H9 (cell line): ENCODE measurements around the gene ZNF281. TPM values are rescaled to one million over a fixed set of nuclear protein-coding genes. Genes with fewer than 3 reads are reported as not detected.

Experiments
- DNase-seq: peaks from one replicate; pipeline ENCODE4 v3.0.0-alpha.2; 2017
- H2AFZ ChIP-seq: one replicate; pipeline ENCODE4 v1.6.1; 2013; ENCODE audit warnings: mild to moderate bottlenecking, low read length, control low read depth, moderate library complexity
- H2AK5ac ChIP-seq: 2 replicates; pipeline ENCODE4 v1.6.1; 2013; ENCODE audit warnings: low read length, control low read depth, mixed read lengths; ENCODE audit not compliant: insufficient read length
- H2BK120ac ChIP-seq: one replicate; pipeline ENCODE4 v1.6.1; 2013; ENCODE audit warnings: low read depth, mild to moderate bottlenecking, low read length, control low read depth, inconsistent platforms; ENCODE audit not compliant: poor library complexity, severe bottlenecking
- H2BK12ac ChIP-seq: 2 replicates; pipeline ENCODE4 v1.6.1; 2013; ENCODE audit warnings: low read length, control low read depth, mixed read lengths, low read depth; ENCODE audit not compliant: insufficient read length
- H2BK15ac ChIP-seq: 2 replicates; pipeline ENCODE4 v1.6.1; 2013; ENCODE audit warnings: low read depth, low read length, control low read depth
- H2BK20ac ChIP-seq: one replicate; pipeline ENCODE4 v1.6.1; 2013; ENCODE audit warnings: low read depth, mild to moderate bottlenecking, low read length, control low read depth, inconsistent platforms; ENCODE audit not compliant: poor library complexity, severe bottlenecking
- H2BK5ac ChIP-seq: 2 replicates; pipeline ENCODE4 v1.6.1; 2013; ENCODE audit warnings: low read length, control low read depth, mixed read lengths; ENCODE audit not compliant: insufficient read length
- H3K14ac ChIP-seq: 2 replicates; pipeline ENCODE4 v1.6.1; 2013; ENCODE audit warnings: low read length, control low read depth; ENCODE audit not compliant: insufficient read depth
- H3K18ac ChIP-seq: 2 replicates; pipeline ENCODE4 v1.6.1; 2013; ENCODE audit warnings: low read depth, mild to moderate bottlenecking, mixed read lengths, low read length, control low read depth; ENCODE audit not compliant: insufficient read length
- H3K23ac ChIP-seq: 2 replicates; pipeline ENCODE4 v1.6.1; 2013; ENCODE audit warnings: low read length, control low read depth, mixed read lengths, low read depth; ENCODE audit not compliant: insufficient read length
- H3K23me2 ChIP-seq: 2 replicates; pipeline ENCODE4 v1.6.1; 2013; ENCODE audit warnings: low read depth, mild to moderate bottlenecking, mixed read lengths, low read length, control low read depth; ENCODE audit not compliant: insufficient read length, poor library complexity, severe bottlenecking
- H3K27ac ChIP-seq: 2 replicates; pipeline ENCODE4 v1.5.1; 2013; ENCODE audit warnings: low read length, control low read depth, mixed read lengths, low read depth; ENCODE audit not compliant: insufficient read length
- H3K27me3 ChIP-seq: 2 replicates; pipeline ENCODE4 v1.6.1; 2013; ENCODE audit warnings: low read length, control low read depth, inconsistent platforms; ENCODE audit not compliant: insufficient read depth
- H3K4ac ChIP-seq: 2 replicates; pipeline ENCODE4 v1.6.1; 2013; ENCODE audit warnings: low read depth, mild to moderate bottlenecking, control low read depth, inconsistent platforms, low read length, moderate library complexity
- H3K4me1 ChIP-seq: 2 replicates; pipeline ENCODE4 v1.6.1; 2013; ENCODE audit warnings: low read length, control low read depth, inconsistent platforms; ENCODE audit not compliant: insufficient read depth
- H3K4me2 ChIP-seq: 2 replicates; pipeline ENCODE4 v1.6.1; 2013; ENCODE audit warnings: low read length, control low read depth, mixed read lengths; ENCODE audit not compliant: insufficient read length, insufficient read depth
- H3K56ac ChIP-seq: 2 replicates; pipeline ENCODE4 v1.6.1; 2013; ENCODE audit warnings: low read depth, mild to moderate bottlenecking, mixed read lengths, low read length, control low read depth; ENCODE audit not compliant: insufficient read length
- H3K79me1 ChIP-seq: 2 replicates; pipeline ENCODE4 v1.6.1; 2013; ENCODE audit warnings: low read depth, mild to moderate bottlenecking, moderate library complexity, low read length, control low read depth, inconsistent platforms; ENCODE audit not compliant: insufficient read depth, poor library complexity, severe bottlenecking
- H3K79me2 ChIP-seq: 2 replicates; pipeline ENCODE4 v1.6.1; 2013; ENCODE audit warnings: low read length, control low read depth, inconsistent platforms; ENCODE audit not compliant: insufficient read depth
- H3K9ac ChIP-seq: 2 replicates; pipeline ENCODE4 v1.6.1; 2013; ENCODE audit warnings: low read length, control low read depth, mixed read lengths; ENCODE audit not compliant: insufficient read length; ENCODE audit errors: extremely low read depth
- H3K9me3 ChIP-seq: one replicate; pipeline ENCODE4 v1.6.1; 2013; ENCODE audit warnings: low read depth, low read length, inconsistent platforms; ENCODE audit not compliant: control insufficient read depth
- H3T11ph ChIP-seq: one replicate; pipeline ENCODE4 v1.6.1; 2013; ENCODE audit warnings: mild to moderate bottlenecking, low read length, control low read depth, inconsistent platforms
- H4K20me1 ChIP-seq: one replicate; pipeline ENCODE4 v1.6.1; 2013; ENCODE audit not compliant: control insufficient read depth, insufficient read length, insufficient read depth
- H4K5ac ChIP-seq: 2 replicates; pipeline ENCODE4 v1.6.1; 2013; ENCODE audit warnings: low read depth, mild to moderate bottlenecking, mixed read lengths, low read length, control low read depth; ENCODE audit not compliant: insufficient read length
- H4K8ac ChIP-seq: replicated peaks from 2 replicates; pipeline ENCODE4 v1.6.1; 2013; ENCODE audit warnings: low read length, control low read depth, mixed read lengths, low read depth; ENCODE audit not compliant: insufficient read length
- H4K91ac ChIP-seq: 2 replicates; pipeline ENCODE4 v1.6.1; 2013; ENCODE audit warnings: low read depth, mild to moderate bottlenecking, moderate library complexity, mixed read lengths, low read length, control low read depth; ENCODE audit not compliant: insufficient read length
- H3K27ac Mint-ChIP-seq, 3 experiments: 2 replicates in 2 of 3; 3 replicates in 1 of 3; pipeline ENCODE4 v1.8.0; 2020 to 2021; ENCODE audit warnings: mixed read lengths in 3 of 3, mild to moderate bottlenecking in 1 of 3, moderate library complexity in 1 of 3
- H3K27me3 Mint-ChIP-seq: 2 replicates; pipeline ENCODE4 v1.8.0; 2021; ENCODE audit warnings: low read depth, mild to moderate bottlenecking, moderate library complexity, mixed read lengths
- H3K36me3 Mint-ChIP-seq, 3 experiments: 2 replicates in 2 of 3; 3 replicates in 1 of 3; pipeline ENCODE4 v1.8.0; 2020 to 2021; ENCODE audit warnings: low read depth in 3 of 3, mixed read lengths in 3 of 3; ENCODE audit not compliant: insufficient read depth in 1 of 3
- H3K4me1 Mint-ChIP-seq, 2 experiments: 2 replicates each; pipeline ENCODE4 v1.8.0; 2020; ENCODE audit warnings: mixed read lengths in 2 of 2
- H3K4me3 Mint-ChIP-seq, 2 experiments: 2 replicates in 1 of 2; 3 replicates in 1 of 2; pipeline ENCODE4 v1.8.0; 2020 to 2021; ENCODE audit warnings: mild to moderate bottlenecking in 2 of 2, mixed read lengths in 2 of 2, moderate library complexity in 1 of 2
- H3K9me3 Mint-ChIP-seq, 2 experiments: 2 replicates in 1 of 2; 3 replicates in 1 of 2; pipeline ENCODE4 v1.8.0; 2020; ENCODE audit warnings: mild to moderate bottlenecking in 2 of 2, mixed read lengths in 2 of 2, moderate library complexity in 1 of 2
- WGBS: extraction: QIAGEN DNeasy Blood & Tissue Kit; methylation state at CpG from one replicate; pipeline ENCODE4 v1.1.7; 2013; ENCODE audit warnings: missing lambda C conversion rate, low lambda C conversion rate, mixed read lengths; ENCODE audit not compliant: insufficient read length; ENCODE audit errors: extremely low coverage; 5-methylcytosine and 5-hydroxymethylcytosine counted together
- total RNA-seq: library from RNA; stranded (reverse); gene quantifications from 2 replicates; pipeline ENCODE4 v1.2.1, GENCODE V29; 2021
- TF ChIP-seq, protein P1 (sequence below): fragments of 200-600 bp; sonication (generic); conservative IDR thresholded peaks from 3 replicates; pipeline ENCODE4 v1.8.0; 2021; ENCODE audit warnings: antibody characterized with exemption, mild to moderate bottlenecking

The ZNF281 gene
- total RNA-seq, 1 experiment from 2014 or later: 75.2 TPM

DNA sequence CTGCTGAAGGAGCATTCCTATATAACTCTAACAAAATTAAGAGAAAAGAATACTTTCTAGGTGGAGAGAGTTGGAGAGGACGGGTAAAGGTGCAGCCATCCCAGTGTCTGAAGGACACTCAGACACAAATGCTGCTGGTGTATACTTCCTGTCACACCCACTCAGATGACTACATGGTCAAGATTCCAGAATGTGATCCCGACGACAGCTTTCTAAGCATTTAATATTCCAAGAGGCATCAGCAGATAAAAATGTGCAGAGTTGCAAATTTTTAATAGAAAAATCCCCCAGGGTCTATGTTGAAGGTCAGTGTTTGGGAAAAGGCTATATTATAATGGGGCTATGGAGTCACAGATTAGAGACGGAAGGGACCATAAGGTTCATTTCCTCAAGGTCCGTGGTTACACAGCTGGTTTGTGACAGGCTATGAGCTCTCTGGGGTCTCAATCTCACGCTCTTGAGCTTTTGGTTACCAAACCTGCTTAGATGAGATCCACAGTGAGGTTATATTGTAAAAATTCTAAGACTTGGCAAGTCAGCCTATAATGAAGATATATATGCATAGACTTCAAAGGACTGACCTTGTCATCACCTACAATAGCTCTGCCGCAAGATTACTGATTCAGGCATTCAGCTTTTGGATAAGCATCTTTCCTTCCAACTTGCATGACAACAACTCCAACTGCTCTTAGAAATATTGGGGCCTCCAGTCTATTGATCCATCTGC, 35.1 kb downstream of the ZNF281 start:
- Mint-ChIP-seq H3K9me3 (no peaks in the 10 kb centered on the region), H3K4me3 (peak overlapping the region; percentile 64 to 79; a peak in 4 of 5 replicates), H3K4me1 (peaks cover 62 to 75% of the 10 kb centered on the region in 2 experiments), H3K27me3 (no peaks in the 10 kb centered on the region), H3K27ac (peak overlapping the region; percentile 86 to 98 (median 97)), H3K36me3 (peaks cover 3 to 6% (median 5%) of the 10 kb centered on the region in 3 experiments; a peak in 5 of 7 replicates)
- no peak overlapping the region for H4K8ac ChIP-seq
- no peak overlapping the region for H2BK20ac ChIP-seq
- no peak overlapping the region for H2BK5ac ChIP-seq
- H3K9me3 ChIP-seq: no peaks in the 10 kb centered on the region
- H3K27ac ChIP-seq: peak overlapping the region; percentile 38
- H3K23me2 ChIP-seq: peaks cover 4% of the 10 kb centered on the region
- H2AK5ac ChIP-seq: no peak overlapping the region
- H4K91ac ChIP-seq: no peak overlapping the region
- H3K23ac ChIP-seq: no peak overlapping the region
- H4K5ac ChIP-seq: no peak overlapping the region
- H2BK15ac ChIP-seq: no peak overlapping the region
- DNase-seq: no peak
- no peak overlapping the region for H3T11ph ChIP-seq
- H2BK12ac ChIP-seq: peak overlapping the region; percentile 90
- no peak overlapping the region for H2AFZ ChIP-seq
- H2BK120ac ChIP-seq: no peak overlapping the region
- H3K79me1 ChIP-seq: no peaks in the 10 kb centered on the region
- H3K4me2 ChIP-seq: no peak overlapping the region
- no peaks in the 10 kb centered on the region for H4K20me1 ChIP-seq
- H3K79me2 ChIP-seq: no peaks in the 10 kb centered on the region
- H3K9ac ChIP-seq: no peak overlapping the region
- no CpG with 5 or more reads among the region's 7 CpGs for WGBS
- H3K56ac ChIP-seq: no peak overlapping the region
- no peak overlapping the region for H3K4ac ChIP-seq
- no peak overlapping the region for H3K14ac ChIP-seq
- peaks cover 10% of the 10 kb centered on the region for H3K4me1 ChIP-seq
- no peak overlapping the region for H3K18ac ChIP-seq
- no peaks in the 10 kb centered on the region for H3K27me3 ChIP-seq
- TF ChIP-seq, protein P1, sequence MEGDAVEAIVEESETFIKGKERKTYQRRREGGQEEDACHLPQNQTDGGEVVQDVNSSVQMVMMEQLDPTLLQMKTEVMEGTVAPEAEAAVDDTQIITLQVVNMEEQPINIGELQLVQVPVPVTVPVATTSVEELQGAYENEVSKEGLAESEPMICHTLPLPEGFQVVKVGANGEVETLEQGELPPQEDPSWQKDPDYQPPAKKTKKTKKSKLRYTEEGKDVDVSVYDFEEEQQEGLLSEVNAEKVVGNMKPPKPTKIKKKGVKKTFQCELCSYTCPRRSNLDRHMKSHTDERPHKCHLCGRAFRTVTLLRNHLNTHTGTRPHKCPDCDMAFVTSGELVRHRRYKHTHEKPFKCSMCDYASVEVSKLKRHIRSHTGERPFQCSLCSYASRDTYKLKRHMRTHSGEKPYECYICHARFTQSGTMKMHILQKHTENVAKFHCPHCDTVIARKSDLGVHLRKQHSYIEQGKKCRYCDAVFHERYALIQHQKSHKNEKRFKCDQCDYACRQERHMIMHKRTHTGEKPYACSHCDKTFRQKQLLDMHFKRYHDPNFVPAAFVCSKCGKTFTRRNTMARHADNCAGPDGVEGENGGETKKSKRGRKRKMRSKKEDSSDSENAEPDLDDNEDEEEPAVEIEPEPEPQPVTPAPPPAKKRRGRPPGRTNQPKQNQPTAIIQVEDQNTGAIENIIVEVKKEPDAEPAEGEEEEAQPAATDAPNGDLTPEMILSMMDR: no peak
